GM21367 (cell line): ENCODE data around the gene ZMYM4.

Experiments
- ATAC-seq: cut with Tn5 transposase; IDR thresholded peaks from one replicate; pipeline ENCODE4 v1.9.1; 2021; ENCODE audit not compliant: unreplicated experiment

ZMYM4 gene

DNA sequence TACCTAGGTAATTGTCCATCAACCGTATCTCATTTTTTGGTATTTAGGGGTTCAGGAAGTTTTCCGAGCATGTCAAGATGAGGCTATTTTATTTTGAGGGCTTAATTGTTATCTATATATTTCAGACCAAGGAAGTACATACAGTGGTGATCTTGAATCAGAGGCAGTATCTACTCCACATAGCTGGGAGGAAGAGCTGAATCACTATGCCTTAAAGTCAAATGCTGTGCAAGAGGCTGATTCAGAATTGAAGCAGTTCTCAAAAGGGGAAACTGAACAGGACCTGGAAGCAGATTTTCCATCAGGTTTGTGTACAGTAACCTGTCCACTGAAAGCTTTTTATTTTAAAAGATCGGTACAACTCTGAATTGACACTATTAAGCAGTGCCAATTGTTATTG, 130.2 kb downstream of the ZMYM4 start:
- no peak for ATAC-seq

DNA sequence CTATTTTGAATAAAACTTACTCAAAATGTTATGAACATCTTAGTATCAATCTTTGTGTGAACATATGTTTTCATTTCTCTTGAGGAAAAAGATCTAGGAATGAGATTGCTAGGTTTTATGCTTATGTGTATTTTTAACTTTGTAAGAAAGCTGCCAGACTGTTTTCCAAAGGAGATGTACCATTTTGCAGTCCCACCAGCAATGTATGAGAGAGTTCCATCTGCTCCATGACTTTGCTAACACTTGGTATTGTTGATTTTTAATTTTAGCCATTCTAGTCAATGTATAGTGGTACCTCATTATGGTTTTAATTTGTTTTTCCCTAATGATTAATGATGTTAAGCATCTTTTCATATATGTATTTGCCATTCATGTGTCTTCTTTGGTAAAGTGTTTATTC, 132.5 kb downstream of the ZMYM4 start:
- no peak for ATAC-seq

DNA sequence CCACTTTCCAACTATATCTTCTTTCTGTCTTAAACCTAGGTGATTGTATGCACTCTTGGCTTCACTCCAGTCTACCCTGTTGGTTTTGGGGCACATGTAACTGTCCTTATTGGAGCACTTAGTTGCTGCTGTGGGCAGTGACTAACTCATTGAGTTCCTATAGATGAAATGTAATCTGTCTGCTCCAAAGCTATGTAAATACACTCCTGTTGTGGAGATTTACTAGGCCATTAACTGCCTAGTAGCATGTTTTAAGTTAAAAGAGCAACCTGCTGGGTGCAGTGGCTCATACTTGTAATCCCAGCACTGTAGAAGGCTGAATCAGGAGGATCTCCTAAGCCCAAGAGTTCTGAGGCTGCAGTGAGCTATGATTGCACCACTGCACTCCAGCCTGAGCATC, 137.6 kb downstream of the ZMYM4 start:
- ATAC-seq = no peak

DNA sequence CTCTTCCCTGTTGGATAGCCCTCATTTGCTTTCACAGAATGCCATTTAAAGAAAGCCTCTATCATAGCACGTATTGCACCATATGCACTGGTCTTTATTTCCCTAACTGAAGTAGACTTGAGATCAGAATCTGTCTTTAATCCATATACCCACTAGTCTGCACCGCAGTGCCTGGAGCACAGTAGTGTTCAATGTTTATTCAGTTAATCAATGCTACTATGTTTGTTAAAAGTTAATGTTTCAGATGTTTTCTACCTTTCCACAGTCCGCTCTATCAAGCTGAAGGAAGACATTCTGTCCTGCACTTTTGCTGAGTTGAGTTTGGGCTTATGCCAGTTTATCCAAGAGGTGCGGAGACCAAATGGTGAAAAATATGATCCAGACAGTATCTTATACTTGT, 139.2 kb downstream of the ZMYM4 start:
- no peak for ATAC-seq

DNA sequence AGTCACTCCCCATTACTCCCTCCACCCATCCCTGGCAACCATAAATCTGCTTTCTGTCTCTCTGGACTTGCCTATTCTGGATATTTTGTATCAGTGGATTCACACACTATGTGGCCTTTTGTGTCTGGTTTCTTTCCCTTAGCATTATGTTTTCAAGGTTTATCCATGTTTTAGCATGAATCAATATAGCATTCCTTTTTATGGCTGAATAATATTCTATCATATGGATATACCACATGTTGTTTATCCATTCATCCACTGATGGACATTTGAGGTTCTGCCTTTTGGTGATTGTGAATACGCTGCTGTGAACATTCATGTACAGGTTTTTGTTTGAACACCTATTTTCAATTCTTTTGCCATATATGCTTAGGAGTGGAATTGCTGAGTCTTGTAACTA, 140.4 kb downstream of the ZMYM4 start:
- ATAC-seq = no peak

DNA sequence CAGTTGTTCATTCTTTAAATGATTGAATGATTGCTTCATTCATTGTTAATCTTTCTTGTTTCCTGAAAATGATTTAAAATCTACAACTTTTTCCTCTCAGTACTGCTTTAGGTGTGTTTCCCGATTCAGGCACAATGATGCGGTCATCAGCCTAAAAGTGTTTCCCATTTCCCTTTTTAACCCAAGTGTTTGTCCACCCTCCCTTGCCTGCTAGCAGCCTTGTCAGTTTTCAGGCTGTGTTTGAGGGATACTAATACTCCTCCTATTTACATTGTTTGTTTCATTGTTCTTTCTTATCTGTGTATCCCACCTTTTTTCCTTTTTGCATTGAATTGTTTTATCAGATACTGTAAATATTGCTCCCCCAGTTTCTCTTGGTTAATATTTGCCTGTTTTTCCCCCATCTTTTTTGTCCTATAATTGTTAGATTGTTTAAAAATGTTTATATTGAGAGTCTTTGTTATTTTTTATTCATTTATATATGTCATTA, 157.6 kb downstream of the ZMYM4 start:
- no peak for ATAC-seq

DNA sequence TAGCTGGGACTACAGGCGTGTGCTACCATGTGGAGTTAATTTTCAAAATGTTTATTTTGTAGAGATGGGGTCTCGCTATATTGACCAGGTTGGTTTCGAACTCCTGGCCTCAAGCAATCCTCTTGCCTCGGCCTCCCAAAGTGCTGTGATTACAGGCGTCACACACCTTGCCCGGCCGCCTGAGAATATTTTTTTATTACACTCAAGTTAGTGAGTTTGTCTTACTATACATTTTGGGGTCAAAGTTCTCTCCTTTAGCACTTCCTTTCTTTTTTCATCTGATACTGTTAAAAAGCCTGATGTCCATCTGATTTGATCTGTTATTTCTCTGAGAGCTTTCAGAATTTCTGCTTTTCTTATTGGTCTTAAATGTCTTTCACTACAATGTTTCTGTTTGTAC, 159.9 kb downstream of the ZMYM4 start:
- ATAC-seq = no peak

DNA sequence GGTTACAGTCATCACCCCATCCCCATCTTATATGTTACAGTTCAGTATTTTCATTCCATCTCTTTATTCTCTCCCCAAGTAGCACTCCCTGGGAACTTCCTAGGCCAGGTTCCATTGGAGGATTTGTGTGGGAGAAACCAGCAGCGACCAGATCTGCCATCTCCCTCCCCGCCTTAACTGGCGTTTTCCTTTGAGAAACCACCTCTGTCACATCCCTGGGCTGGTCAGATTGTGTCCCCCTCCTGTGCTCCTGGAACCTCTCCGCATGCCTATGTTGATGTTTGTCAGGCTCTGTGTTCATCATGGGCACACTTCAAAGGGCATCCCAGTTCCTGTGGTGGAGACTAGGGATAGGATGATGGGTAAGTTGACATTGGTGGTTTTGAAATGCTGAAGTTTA, 162.3 kb downstream of the ZMYM4 start:
- no peak for ATAC-seq

DNA sequence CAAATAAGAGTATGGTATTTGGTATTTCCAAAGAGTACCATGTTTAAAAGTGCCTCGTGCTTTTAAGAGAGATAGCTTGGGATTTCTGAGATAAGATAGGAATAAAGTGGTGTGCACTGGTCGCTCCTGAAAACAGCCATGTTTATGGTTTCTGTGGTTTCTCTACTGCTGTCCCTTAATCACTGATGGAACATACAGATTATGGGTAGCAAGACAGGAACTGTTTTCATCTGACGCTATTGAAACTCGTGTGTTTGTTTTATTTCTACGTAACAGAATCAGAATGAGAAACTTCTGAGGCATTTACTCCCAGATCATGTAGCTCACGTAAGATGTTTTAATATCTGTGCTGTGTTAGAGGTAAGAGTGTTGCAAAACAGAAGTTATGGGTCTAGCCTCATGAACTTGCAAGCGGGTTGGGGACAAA, 162.7 kb downstream of the ZMYM4 start:
- no peak for ATAC-seq

DNA sequence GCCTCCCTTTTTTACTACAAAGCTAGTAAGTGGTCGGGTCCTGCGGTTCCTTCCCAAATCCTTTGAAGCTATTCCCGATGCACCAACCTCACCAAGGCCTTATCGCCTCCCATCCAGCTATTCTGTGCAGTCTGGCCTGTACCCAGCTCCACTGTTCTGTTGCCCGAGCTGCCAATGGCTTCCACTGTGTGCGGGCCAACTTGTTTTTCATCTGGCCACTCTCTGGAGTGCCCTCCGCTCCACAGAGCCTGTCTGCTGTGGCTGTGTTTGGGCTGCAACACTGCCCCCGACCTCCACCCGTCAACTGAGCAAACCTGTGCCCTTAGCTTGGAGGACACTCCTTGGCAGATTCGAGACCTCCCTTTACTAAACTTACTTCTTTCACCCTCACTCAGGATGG, 163.7 kb downstream of the ZMYM4 start:
- ATAC-seq = no peak

DNA sequence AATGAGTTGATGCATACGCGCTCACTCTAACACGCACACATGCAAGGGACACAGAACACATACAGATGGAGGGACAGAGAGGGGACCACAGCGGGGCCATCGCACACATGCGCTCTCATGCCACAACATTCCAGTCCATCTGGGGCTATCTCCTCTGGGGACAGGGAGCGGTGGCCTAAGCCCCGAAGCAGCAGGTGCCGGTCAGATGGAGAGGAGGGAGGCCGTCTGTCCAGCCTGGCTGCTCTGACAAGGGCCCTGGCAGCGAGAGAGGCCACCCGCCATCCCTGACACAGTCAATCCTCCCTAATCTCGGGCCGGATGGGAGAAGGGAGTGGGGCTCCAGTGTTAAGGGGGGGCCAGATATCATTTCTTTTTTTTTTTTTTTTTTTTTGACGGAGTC, 165.2 kb downstream of the ZMYM4 start:
- ATAC-seq = no peak

DNA sequence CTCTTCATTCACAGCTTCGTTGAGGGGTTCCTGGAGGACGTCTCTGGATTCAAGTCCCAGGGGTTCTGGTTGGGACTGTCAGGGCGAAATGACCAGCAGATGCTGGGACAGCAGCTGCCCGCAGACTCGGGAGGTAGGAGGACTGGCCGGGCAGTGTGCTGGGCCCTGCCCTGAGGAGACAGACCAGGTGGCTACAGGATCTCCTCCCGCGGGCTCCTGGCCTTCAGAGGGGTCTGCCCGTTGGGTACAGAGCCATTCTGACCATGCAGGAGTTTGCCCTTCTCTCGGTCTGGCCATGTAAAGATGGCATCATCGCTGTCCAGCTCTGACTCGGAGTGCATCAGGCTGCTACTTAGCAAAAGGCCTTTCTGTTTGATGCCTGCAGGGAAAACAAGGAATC, 166.2 kb downstream of the ZMYM4 start:
- no peak for ATAC-seq

DNA sequence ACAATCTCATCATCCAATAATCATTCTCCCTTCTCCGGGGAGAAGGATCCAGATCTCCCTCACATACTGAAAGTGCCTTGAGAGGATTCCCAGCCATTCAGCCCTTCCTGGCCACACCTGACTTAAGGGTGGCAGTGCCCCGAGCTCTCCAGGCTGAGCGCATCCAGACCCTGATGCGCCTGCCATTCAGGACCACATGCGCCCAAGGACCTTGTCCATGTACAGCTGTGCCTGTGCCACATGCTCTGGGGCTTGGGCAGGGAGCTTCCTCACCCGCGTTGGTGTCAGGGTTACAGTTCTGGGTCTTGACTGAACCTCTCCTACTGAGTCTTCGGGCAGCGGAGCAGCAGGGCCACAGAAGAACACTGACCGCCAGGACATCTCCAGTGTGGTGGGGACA, 167.6 kb downstream of the ZMYM4 start:
- ATAC-seq = no peak

DNA sequence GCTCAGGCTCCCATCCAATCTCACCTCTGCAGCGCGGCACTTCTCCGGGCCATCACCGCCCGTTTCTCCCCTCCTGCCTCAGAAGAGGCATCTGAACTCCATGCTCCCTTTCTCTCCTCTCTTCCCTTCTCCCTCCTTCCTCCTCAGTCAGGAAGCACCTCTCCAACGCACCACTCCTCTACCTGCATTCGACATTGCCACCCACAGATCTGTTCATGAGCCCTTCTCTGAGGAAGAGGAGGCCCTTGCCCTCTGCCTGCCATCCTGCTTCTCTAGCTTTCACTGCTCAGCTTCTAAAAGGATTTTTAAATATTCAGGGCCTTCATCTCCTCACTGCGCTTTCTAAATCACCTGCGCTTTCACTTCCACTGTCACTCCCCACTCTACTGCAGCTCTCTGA, 168.7 kb downstream of the ZMYM4 start:
- no peak for ATAC-seq

DNA sequence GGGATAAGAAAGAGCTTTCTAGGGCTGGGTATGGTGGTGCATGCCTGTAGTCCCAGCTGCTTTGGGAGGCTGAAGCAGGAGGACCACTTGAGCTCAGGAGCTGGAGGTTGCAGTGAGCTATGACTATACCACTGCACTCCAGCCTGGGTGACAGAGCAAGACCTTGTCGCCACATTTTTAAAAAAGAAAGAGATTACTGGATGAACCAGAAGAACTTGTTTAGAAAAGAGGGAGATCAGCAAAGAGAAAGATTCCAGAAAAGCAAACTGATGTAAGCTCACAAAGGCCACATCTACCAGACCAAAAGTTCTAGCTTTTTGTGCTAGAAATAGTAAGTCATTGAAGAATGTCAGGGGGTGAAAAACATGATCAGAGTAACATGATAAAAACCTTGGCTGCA, 171.1 kb downstream of the ZMYM4 start:
- ATAC-seq = no peak

DNA sequence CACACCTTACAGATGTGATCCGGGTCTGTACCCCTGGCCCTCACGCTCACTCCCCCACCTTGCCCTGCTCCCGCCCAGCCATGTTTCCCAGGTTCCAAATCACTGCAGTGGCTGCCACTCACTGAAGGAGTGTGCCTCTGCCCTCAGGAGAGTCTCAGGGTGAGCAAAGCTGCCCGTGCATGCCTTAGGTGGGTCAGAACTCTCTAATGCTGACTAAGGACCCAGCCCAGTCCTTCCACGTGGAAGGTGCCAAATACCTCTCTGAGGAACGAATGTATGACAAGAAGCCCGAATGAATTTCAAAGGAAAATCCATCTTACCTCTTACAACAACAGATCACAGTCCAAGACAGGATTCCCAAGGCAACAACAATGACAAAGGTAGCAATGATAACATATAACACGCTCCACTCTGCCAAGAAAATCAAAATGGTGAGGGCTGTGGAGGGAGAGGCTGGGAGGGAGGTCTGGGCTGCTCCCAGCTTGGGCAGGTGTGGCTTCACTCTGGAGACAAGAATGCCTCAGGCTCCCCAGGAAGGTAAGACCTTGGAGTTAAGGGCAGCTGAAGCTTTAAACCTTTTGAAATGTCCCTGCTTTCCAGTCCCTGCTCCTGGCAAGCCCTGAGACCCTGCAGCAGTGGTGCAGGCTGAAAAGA, 173.5 kb downstream of the ZMYM4 start:
- ATAC-seq = no peak

DNA sequence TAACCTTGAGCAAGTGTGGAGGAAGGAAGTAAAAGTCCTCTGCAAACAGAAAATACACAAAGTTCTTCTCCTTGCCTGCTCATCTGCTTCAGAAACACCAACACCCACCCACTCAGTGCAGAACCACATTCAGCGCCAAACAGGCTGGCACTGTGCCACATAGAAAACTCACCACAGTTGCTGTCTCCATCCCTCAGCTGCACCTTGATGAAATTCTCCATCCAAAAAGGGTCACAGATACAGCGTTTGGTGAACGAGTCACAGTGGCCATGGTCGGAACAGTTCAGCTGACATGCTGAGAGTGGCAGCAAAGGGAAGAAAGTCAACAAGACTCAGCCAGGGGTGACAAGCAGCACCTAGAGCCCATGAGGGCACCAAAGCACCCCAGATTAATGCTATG, 174.2 kb downstream of the ZMYM4 start:
- no peak for ATAC-seq

DNA sequence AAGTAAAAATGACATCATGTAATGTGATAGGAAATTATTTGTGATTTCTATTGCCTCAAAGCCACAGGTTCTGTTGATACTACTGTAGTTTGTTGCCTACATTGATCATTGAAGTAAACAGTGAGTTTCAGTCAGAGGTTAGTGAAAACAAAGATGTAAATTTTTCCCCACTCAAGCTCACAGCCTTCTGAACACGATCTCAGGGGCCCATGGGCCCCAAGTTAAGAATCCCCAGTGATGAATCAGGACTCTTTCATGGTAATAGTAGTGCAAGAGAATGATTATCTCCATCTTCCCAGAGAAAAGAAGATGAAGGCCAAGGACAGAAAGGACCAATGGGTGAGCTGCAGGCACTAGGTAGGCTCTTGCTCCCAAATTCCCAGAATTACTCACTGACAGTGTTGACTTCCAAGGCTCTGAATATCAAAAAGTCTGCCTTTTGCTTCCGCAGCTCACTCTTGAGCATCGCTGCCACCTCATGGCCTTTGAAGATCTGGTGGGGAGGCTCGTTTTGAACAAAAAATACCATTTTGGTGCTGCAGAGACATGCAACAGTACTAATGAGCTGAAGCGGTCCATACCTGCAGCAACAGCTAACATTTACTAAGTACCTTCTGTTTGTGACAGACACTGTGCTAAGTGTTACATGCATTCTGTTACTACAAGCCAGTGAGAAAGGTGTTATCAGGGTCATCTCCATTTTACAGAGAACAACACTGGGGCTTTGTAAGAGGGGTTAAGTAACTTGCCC, 175.4 kb downstream of the ZMYM4 start:
- ATAC-seq = no peak

DNA sequence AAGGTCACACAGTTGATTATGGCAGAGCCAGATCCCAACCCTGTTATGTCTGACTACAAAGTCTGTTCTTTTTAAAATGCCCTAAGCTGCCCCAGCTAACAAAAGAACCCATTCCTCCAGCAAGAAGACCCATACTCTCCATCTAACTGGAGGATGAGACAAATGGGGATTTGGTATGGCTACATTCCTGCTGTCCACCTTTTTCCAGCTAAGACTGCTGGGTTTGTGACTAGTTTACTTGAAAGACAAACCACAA, 175.9 kb downstream of the ZMYM4 start:
- ATAC-seq = no peak

DNA sequence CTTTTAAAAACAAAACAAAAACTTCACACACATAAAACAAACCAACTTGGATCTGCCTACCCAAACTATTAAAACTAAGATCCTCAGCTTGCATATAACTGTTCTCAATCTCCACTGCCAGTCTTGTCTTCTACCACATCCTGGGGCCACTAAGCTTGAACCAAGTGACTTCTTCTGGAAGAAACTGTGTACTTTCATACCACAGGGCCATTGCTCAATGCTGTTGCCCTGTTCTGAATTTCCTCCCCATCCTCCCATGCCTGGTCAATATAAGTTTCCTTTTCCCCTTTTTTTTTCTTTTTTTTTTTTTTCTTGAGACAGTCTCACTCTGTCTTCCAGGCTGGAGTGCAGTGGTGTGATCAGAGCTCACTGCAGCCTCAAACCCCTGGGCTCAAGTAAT, 178.8 kb downstream of the ZMYM4 start:
- no peak for ATAC-seq

DNA sequence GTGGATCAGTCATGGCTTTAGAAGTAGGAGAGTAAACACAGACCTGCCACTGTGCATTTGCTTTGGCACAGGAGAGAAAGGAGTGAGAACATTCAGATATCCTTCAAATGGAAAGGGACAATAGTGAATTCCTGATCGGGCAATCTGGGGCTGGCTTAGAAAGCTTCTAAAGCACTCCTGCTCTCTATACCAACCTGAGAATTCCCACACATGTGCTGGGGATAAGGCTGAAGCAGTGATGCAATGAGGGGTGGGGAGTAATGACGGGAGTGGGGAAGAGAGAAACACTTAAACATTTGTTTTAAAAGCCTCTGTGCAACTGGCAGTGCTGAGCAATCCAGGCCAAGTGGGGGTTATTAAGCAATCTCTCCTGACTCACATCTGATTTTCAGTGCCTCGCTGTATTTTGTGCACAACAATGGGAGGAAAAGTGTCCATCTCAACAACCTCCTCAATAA, 179.9 kb downstream of the ZMYM4 start:
- ATAC-seq = no peak

DNA sequence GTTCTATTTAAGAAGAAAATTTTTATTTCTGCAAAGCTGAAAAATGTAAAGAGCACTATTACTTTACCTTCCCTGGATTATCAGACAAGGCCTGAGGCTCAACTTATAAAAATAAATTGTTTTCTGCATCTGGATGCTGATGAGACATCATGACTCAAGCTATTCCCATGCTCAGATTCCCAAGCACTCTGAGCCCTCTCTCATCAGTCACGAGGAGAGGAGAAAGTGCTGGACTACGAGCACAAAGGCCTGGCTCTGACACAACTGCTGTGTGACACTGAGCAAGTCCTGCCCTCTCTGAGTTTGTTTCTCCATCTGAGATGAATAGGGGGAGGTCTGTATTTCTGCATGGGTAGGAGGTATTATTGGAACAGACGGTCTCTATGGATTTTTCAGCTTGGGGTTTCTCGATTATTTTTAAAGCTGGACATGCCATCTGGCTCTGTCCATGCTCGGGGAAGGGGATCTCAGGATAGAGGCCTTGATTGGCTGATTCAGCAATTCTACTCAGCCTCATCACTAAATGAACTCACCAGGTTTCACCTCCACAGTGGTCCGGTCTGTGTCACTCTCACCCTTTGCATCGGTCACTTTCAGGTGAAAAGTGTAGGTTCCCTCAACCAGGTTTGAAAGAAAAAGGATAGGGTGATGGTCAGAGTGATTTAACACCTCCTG, 181.0 kb downstream of the ZMYM4 start:
- no peak for ATAC-seq
